Fibroblast of skin of right biceps (primary cell): ENCODE measurements around the gene TAS2R38.
"Not testable (repeated sequence)": the region's sequence is repeated elsewhere in the genome, so short reads cannot be mapped to it uniquely, and the experiment has no call there.

ENCODE experiments used
- DNase-seq: peaks from one replicate; pipeline ENCODE4 v3.0.0-alpha.2; 2013

The TAS2R38 gene

DNA sequence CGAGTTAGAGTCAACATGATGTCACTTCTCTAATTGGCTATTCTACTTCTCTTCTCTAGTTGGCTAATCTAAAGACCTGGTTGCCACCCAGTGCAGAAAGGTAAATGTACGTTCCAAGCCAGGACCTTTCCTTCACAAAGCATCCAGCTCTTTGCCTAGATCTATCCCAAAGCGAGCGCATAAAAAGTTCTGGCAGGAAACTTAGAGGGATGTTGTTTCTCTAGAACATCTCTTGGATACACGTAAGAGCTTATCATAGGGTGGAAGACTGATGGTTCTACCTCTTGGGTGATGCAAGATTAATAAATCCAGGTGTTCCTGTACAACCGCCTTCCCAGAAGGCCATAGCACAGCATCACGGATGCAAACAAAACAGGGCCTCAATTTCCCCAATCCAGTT lies at the start of gene TAS2R38:
TAS2R38 (minus strand) TSS at position 101 of the 400 bp plus-strand sequence; CDS start at position 17, 84 bp downstream.
- DNase-seq, result no peak

DNA sequence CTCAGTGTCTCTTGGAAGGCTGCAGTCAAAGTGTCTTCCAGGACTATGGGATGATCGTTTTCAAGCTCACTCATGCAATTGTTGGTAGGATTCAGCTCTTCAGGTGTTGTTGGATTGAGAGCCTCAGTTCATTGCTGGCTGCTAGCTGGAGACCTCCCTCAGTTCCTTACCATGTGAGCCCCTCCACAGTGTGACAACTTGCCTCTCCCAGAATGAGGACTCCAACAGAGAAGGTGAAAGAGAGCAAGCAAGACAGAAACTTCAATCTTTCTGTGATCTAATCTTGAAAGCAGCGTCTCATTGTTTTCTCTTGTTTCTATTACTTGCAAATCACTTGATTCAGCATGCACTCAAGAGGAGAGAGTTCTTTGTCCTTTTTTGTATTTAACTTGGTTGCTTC lies 44.6 kb upstream of the TAS2R38 start:
- DNase-seq, result no peak

DNA sequence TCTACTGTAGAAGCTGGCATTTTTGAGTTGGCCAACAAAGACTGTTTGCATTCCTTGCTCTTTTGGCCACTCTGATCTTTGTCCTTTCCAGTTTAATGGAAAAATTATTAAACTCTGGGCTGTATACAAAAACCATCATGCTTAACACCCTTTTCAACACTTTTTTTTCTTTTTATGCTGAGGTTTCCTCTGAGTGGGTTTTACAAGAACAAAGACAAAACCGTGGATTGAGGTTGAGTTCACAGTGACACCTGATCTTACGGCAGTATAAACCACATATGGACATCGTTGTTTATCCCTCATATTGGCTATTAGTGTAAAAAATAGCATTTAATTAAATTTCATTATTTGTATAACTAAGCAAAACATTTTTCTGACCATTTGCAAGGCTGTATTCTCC lies 43.9 kb upstream of the TAS2R38 start:
- DNase-seq, result no peak

DNA sequence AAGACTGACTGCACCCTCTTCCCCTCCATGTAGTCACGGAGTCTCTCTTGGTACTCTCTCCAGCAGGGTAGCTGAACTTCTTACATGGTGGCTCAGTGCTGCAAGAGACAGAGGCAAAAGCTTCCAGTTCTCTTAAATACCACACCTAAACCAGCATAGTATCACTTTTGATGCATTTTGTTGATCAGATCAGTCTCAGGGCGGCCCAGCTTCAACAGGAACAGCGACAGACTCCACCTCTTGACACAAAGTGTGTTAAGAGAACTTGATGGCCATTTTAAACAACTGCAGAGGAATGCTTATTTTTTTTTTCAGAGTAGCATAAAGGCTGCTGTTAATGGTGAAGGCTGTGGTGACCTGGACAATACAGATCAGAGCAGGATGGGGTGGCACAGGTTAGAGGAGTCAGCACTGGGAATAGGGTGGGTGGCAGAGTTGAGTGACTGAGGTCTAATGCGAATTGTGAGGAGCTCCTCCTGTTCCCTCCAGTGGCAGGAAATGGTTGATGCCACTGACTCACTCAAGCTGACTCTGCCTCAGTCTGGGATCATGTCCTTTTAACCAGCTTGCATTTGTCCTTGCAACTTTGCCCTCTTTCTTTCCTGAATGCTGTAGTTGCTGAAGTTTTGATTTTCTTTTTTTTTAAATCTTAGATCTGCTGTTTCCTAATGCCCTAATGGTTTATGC lies 39.4 kb upstream of the TAS2R38 start:
- no peak for DNase-seq

DNA sequence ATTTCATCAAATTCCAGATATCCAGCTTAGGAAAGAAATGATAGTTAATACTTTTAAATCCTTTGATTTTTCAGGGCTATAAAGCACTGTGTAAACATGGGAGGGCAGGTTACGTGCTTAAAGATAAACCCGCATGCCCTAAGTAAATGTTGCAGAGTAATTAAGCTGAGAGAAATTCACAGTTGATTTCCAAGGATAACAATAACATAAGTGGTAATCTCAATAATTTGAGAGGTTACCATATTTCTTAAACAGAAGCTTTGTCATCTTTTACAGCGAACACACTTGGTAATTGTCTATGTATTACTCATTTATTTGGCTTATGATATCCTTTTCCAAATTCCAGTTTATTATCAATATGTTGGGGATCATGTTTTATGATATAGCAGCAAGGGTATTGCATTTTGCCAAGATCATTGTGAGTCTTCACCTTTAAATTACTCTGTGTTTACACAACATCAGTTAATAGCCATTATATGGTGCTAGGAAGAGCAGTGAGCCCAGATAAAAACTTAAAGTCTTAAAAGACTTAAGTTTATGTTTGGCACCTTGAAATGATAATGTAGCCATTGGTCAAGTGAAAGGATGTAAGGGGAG lies 37.5 kb upstream of the TAS2R38 start:
- DNase-seq, result no peak

DNA sequence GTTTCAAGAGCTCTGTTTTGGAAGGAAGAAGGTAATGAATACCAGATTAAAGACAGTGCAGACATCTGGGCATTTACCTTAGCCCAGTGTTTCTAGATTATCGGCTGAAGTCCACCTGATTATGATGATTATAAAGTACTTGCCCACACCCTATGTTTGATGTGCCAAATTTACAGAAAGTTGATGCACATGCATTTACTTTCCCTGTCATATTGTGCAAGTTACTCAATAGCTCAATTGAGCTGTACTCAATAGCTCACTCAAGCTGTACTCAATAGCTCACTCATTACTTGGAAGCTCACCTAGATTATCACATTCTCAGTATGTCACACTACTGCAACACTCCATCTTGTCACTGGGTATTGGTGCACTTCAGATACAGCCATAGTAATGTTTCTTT lies 35.6 kb upstream of the TAS2R38 start:
- DNase-seq, result no peak

DNA sequence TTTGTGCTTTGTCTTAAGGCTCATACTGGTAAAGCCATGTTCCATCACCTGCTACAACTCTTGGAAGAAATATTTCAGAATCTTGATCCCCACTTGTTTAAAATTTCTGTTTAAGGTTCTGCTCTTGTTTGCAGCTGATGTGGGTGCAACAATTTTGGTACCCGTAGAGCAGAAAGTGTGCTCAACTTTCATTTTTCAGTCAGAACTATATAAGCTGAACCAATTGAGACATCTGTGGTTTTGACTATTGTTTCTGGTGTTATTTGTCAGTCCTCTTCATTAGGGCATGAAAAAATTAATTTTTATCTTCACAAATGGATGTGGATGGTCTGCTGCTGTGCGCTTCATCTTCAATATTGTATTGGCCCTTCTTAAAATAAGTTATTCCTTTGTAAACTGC lies 33.0 kb upstream of the TAS2R38 start:
- no peak for DNase-seq

DNA sequence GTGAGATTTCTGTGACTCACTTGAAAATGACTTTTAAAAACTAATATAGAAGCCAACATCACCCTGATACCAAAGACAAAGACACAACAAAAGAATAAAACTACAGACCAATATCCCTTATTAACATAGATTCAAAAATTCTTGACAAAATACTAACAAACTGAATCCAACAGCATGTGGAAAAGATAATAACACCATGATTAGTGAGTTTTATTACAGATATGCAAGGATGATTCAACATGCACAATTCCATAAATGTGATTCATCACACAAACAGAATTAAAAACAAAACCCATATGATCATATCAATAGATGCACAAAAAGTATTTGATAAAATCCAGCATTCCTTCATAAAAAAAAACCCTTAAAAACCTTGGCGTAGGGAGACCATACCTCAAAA lies 28.6 kb upstream of the TAS2R38 start:
- DNase-seq, result no peak

DNA sequence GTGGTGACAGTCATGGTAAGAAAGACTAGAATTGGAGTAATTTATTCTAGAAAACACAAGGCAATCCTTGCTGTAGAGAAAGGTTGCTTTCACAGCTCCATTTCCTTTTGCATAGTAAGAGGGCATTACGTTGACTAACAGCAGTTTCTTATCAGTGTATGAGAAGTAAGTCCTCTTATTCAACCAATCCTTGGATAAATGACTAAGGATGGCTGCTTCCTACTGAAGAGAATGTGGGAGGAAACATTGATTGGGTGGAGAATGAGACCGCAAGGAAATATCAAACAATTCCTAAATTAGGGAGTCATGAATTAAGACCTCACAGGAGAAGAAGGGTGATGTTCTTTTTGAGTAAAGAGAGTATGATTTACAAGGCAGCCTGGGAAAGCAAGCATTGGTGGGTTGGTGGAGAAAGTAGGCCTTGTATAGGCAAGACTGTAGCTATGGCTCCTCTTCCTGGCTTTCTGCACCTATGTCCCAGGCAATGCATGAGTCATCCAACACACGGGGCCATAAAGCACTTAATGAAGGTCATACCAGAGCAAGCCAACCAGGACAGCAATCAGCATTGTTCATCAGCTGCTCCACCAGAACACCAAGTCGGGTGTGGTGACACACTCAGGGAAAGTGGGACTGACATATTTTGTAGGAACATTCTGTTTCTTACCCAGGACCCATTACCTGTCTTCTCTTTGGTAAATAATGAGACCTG lies 27.7 kb upstream of the TAS2R38 start:
- DNase-seq, result no peak

DNA sequence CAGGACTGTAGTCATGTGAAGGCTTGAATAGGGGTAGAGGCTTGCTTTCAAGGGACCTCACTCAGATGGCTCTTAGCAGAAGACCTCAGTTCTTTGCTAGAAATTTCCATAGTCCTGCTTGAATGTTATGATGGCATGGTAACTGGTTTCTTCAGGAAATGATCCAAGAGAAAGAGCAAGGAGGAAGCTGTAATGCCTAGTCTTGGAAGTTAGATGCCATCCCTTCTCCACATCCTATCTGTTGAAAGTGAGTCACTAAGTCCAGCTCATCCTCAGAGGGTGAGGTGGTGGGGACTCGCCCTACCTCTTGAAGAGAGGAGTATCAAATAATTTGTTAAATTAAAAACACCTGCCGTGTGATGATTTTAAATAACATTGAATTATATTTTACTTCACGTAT lies 26.7 kb upstream of the TAS2R38 start:
- no peak for DNase-seq

DNA sequence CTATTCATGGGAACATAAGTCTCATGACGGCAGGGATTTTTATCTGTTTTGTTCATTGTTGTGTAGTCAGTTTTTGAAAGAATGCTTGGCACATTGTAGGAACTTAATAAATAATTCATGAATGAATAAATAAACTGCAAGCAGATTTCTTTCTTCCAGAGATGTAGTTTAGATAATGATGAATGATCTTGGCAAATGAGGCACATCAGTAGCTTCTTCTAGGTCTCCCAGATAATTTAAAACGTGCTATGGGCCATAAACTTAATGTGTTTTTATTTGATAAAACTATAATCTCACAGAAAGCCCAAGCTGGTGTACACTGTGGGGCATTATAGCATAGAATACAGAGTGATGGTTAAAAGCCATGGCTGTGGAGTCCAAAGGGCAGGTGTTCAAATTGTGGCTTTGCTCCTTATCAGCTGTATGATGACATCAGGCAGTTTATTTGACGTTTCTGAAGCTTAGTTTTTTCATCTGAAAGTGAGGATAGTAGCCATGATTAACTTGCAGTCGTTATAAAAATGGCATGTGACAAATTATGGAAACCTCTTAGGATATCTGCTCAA lies 25.6 kb upstream of the TAS2R38 start:
- no peak for DNase-seq

DNA sequence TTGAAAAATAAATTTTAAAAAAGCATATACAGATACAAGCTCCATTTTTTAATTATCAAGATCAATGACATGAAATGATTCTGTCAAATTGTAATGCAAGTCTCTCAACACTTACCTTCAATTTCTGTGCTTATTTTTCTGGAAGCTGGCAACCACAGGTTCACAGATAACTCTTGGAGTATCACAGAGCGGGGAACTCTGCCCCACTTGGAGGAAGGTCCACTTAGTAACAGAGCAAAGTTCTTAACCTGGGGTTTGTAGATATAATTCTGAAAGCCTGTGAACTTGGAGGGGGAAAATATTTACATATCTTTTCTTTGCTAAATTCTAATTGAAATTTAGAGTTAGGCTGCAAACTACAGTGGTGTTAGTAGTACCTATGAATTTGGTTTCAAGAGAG lies 19.8 kb upstream of the TAS2R38 start:
- DNase-seq, result no peak

DNA sequence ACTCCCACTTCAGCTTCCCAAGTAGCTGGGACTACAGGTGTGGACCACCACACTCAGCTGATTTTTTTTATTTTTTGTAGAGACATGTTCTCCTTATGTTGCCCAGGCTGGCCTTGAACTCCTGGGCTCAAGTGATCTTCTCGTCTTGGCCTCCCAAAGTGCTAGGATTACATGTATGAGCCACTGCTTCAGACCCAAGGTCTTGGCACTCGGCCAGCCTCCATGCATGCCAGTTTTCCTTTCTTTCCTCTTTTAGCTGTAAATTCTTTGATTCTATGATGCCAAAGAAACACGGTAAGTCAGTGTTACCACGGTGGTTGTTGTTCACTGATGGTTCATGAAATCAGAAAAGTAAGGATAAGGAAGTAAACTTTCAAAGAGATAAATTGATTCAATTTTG lies 19.1 kb upstream of the TAS2R38 start:
- no peak for DNase-seq

DNA sequence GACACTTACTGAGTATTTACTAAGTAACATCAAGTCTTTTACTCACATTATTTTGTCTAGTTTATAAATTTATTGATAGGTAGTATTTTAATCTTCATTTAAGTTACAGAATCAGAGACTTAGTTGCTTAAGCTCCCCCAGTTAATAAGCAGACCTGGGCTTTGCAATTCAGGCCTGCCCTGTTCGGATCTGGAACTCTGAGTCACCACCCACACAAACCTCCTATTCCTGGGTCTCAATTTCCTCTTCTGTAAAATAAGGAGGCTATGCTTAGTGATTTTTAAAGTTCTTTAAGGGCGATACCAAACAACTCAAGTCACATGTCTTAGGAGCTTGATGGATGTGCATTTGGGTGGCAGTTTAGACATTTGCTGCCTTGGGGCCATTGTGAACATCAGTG lies 18.6 kb upstream of the TAS2R38 start:
- DNase-seq, result no peak

DNA sequence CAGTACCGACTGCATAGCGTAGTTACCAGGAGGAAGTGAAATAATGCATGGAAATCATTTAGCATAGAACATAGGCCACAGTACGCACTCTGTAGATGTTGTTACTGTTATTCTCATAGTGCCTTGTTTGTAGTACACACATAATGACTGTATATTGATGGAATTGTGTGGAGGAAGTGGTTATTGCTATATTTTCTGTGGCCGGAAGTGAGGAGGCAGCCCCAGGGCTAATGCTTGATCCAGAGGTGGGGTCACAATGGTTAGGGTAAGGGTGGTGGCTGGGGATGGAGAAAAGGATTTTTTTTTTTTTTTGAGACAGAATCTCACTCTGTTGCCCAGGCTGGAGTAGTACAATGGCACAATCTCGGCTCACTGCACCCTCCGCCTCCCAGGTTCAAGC lies 17.6 kb upstream of the TAS2R38 start:
- no peak for DNase-seq

DNA sequence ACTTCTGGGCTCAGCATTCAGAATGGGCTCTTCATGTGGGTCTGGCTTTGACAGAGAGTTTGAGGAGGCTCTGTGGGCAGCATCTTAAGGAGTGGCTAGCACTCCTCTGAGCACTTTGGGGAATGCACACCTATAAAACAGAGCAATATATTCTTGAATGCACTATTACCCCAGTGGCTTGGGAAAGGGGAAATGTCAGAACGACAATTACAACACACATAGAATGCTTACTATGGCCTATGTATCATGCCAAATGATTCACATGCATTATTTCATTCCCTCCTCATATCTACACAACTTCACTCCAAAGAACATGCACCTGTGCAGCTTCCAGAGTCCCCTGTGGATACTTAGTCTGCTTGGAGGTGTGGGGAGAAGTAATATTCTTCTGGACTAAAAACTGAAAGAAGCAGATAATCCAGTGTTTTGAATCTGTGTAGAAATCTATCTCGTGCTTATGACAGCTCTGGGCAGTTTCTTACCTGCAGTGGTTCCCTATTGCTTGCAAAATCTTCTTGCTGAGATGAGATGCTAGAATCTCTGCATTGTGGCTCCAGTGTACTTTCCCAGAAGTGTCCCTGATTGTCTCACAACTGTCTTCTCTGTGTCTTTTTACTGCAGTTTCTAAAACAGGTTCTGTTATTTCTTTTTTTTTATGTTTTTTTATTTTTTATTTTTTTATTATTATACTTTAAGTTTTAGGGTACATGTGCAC lies 16.6 kb upstream of the TAS2R38 start:
- no peak for DNase-seq

DNA sequence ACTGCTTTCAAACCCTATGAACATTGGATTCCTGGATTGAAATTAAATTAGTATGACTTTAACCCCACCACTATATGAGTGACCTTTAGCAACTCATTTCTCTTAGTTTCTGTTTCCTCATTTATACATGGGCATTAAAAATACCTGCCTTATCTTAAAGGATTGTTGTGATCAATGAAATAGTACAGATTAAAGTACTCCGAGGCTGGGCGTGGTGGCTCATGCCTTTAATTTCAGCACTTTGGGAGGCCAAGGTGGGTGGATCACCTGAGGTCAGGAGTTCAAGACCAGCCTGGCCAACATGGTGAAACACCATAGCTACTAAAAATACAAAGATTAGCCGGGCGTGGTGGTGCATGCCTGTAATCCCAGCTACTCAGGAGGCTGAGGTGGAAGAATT lies 14.2 kb upstream of the TAS2R38 start:
- DNase-seq, result not testable (repeated sequence)

DNA sequence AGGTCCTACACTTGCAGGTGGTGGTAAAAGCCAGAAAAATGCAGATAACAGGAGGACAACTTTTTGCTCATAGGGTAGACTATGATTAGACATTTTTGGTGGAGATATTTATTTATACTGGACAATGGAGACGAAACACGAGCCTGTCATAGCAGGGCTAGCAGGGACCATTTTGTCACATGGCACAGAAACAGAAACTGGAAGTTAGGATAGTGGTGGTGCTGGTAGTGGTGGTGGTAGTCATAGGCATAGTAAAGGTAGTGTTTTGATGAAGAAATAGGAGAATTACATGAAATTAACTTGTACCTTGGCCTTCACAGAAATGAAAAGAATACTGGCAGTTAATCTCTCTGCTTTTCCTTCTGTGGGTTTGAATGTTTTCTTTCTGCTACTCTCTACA lies 13.3 kb upstream of the TAS2R38 start:
- DNase-seq, result no peak

DNA sequence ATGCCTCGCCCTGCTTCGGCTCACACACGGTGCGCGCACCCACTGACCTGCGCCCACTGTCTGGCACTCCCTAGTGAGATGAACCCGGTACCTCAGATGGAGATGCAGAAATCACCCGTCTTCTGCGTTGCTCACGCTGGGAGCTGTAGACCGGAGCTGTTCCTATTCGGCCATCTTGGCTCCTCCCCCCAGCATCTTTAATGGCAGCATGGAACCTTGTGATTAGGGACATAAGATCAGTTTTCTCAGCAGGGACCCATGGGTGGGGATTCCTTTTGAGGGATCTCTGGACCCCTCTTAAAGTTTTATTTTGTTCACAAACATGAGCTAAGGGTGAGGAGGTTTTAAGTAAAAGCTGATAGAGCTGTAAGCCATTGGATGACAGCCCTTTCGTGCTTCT lies 12.4 kb upstream of the TAS2R38 start:
- not testable (repeated sequence) for DNase-seq

DNA sequence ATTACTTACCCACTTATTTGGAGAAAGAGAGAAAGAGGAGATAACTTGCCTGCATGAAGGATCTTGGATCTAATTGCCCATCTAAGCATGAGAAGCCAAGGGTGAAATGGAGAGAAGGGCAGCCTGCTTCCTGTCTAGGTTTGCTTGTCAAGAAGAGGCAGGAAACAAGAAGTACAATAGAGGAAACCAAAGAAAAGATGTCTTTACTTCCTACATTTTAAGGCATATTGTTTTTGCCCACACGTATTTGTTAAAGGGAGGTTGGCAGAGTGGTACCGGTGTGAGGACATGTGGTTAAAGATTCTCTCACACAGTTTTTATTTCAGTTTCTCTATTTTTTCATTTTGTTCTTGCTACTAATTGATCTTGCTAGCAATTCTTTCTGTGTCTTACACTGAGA lies 6.0 kb upstream of the TAS2R38 start:
- DNase-seq, result no peak

DNA sequence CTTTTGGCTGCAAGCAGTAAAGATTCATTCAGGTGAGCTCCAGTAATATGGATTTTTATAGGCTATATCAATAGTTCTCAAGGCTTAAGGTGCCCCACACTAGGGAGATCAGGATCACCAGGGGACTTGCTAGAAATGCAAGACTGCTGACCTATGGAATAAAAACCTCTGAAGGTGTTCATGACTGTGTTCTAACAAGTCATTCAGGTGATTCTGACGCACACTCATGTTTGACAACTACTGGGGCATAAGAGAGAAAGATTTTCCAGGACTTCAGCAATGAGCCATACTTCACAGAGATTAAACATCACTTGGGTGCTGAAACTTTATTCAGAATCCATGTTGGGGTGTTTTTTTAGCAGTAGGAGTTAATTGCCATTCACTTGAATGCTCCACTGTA lies 4.8 kb upstream of the TAS2R38 start:
- no peak for DNase-seq

DNA sequence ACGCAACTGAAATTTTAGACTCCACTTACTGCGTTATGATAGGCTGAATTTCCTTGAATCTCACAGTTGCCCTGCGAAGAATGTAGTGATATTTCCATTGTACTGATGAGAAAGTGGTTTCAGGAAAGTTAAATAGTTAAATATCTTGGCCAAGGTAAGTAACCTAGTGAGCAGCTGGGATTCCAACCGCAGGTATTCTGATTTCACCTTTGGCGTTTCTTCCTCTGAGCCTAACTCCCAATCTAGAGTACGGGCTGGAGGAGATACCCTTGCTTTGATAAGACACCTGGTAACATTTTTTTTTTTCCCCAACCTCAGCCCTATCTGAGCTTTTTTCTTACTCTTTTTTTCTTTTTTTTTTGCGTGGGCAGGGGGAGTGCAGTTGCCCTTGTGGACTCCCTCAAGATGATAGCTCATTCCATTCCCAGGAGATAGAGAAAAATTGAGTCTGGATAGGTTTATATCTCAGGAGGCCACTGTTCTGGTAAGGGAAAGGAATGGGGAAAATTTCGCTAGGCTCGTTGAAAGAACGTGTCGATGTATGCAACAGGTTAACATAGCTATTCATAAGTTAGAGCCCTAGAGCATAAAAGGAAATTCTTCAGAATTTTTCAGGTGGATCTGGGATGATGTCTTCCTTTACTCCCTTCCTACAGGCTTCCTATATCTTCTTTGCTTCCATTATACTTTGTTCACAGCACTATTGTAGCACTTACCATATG lies 3.1 kb upstream of the TAS2R38 start:
- DNase-seq, result no peak
